ENCODE measurements around the gene MAGI2.

MAGI2 gene

DNA sequence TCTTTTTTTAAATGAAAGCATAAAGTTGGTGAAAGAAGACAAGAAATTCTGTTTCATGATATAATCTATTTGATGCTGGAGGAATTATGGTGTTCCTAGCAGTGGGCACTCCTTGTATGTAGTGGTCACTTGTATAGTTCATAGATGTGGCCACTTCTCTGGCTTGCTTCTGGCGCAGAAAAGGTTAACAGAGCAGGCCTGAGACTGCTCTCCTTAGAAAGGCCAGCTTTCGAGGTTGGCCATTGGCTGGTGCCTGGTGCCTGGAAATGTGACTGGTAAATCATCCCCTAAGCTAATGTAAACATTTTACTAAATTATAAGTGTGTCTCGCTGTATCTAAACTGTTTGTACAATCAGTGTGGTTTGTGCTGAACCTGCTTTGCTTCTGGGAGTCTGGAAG is 1378.8 kb downstream of the MAGI2 start:
- no peak for FAIRE-seq

DNA sequence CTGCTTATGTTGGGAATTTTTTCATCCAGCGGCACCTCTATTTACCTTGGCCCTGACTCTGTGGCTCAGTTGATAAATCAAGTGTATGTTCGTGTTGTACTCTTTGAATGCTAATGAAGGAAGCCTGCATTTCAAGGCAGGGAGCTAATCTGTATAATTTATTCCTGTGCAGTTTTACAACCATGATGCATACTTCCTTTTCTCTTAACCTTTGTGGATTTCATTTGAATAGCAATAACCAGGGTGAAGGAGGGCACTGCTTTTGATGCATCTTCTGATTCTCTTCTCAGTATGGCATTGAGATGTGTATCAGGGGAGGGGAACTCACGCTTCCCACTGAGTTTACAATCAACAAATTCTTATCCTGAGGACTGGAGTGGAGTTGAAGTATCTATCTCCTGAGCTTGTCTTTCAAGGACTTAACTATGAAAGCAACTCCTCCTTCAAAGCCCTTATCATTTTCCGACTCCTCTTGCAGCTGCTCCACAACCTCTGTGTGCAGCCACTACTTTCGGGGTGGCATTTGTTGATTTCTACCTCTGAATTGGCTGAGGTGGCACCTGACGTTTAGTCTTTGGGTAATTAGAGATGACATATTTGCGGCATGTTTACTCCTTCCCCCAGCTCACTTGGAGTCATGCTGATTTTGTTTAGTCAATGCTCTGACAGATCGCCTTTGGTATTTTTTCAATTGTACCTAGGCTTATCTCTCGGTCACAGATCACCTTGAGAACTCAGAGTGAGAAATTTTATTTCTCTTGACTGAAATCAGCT is 1379.7 kb downstream of the MAGI2 start:
- no peak for DNase-seq (ENCODE audit: extremely low spot score, insufficient read length, low read depth)
- FAIRE-seq, result no peak

More for the DNA sequence above, 1378.8 kb downstream of the MAGI2 start:
- no peak for DNase-seq (ENCODE audit: extremely low spot score, insufficient read length, low read depth)

DNA sequence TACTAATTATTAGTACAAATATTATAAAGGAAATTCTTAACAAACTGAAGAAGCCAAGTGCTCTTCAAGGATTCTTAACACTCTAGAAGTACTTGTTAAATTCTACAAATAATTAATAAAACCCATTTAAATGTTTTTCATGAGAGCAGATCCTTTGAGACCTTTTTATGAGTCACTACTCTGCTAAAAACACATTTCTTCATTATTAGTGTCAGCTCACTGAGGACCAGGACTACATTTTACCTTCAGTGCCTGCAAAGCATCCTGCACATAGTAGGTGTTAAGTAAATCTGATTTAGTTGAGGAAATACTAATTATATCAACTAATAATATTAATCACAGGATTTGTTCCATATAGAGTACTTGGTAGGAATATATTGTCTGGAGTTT is 1381.3 kb downstream of the MAGI2 start:
- FAIRE-seq (no peak), DNase-seq (ENCODE audit: extremely low spot score, insufficient read length, low read depth) (no peak)

DNA sequence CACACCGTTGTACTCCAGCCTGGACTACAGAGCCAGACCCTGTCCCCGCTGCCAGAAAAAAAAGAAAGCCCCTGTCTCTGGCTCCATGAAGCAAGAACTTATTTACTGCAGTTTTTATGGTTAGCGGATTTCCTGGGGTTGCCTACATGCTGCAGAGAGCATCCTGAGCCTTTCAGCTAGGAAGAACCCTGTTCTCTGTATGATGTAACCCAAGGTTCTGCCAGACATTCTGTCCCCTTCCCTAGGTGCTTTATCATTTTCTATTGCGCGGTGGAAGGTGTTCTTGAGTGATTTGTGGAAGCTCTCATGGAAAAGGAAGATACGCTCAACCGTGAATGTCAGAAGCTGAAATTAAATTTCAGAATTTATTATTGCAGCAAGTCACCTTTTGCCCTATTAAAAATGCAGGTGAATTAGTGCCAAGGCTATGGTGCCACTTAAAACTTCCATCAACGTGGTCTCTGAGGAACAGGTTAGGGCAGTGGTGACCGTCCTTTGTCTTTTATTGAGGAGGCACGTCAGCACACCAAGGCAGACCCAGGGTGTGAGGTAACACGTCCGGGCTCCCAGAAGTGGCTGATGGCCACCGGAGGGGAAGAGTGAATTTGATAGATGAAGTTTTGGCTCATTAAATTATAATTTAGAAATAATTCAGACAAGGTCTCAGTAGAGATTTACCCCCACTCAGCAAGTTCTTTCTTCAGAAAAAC is 1381.8 kb downstream of the MAGI2 start:
- FAIRE-seq (no peak), DNase-seq (ENCODE audit: extremely low spot score, insufficient read length, low read depth) (no peak)

DNA sequence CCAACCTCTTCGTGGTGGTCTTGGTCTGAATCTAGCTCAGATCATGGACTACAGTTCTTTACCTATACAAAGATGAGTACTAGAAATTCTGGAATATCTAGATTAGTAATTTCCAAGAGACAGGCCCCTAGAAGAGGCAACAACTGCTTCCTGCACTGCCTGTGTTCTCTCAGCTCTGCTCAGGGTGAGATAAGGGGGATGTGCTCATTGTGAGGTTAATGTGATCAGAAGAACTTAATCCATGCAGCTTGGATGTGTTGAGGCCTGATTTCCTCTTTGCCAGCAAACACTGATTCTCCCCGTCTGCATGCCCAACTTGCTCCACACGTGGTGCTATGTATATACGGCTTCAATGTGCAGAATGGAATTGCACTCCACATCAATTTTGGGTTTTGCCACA is 1386.9 kb downstream of the MAGI2 start:
- FAIRE-seq, result no peak
- no peak for DNase-seq (ENCODE audit: extremely low spot score, insufficient read length, low read depth)

DNA sequence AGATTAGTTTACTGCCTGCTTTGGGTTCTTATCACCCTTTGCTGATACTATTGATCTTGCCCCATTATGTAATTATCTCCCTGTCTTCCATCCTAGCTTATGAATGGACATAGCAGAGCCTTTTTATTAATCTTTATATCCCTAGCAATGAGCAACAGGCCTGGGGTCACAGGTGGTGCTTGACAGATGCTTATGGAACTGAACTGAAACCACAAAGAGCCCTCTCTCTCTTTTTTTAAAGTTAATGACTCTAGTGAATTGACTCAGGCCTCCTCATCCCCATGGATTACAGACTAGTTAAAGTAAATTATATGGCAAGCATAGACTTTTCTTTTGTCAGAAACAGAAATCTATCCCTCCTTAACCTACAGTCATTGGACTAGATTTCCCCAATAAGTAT is 1389.7 kb downstream of the MAGI2 start:
- DNase-seq (ENCODE audit: extremely low spot score, insufficient read length, low read depth) (no peak), FAIRE-seq (no peak)

DNA sequence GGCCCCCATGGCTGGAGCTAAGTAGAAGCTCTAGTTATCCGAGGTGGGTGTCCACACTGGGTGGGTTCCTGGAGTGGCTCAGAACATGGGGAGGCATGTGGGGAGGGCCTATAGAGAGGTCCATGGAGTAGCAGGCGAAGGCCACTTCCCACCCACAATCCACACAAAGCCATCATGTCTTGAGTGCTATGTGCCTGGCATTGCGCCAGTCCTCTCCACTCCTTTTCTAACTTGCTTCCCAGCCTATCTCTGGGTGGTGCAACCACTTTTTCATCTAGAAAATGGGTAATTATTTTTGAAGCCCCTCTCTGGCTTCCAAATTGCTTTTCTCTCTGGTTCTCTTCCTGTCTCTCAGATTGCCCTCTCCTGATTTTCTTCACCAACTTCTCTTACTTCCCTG is 1391.3 kb downstream of the MAGI2 start:
- FAIRE-seq (no peak), DNase-seq (ENCODE audit: extremely low spot score, insufficient read length, low read depth) (no peak)

DNA sequence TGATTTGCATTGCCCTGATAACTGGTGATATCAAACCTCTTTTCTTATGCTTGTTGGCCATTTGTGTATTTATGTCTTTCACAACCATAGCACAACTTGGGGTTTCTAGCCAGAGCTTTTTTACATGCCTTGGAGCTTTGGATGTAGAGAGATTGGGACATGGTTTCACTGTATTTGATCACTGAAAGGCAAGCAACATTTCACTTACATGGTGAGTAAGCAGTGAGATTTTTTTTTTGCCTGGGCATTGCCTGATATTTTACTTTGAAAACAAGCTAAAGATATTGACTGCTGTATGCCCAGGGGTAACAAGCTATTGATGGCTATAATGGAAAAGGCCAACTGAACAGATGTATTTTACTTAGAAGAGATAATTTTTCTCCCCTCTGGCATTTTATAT is 1395.9 kb downstream of the MAGI2 start:
- DNase-seq (ENCODE audit: extremely low spot score, insufficient read length, low read depth), result no peak
- FAIRE-seq, result no peak

DNA sequence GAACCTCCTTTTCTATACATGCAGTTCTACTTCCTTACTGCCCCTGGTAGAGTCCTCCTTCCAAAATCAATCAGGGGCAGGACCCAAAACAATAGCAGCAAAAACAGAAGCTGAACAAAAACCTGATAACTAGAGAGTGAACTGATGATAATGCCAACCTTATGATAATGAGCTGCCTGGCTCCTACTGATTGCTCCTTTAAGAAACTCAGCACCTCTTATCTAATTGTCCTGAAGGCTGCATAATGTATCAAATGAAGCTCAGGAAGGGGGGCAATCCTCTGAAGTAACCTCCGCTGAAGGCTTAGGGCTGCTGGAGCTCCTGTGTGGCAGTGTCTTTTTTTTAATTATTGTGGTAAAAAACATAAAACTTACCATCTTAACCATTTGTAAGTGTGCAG is 1397.9 kb downstream of the MAGI2 start:
- FAIRE-seq (no peak), DNase-seq (ENCODE audit: extremely low spot score, insufficient read length, low read depth) (no peak)

DNA sequence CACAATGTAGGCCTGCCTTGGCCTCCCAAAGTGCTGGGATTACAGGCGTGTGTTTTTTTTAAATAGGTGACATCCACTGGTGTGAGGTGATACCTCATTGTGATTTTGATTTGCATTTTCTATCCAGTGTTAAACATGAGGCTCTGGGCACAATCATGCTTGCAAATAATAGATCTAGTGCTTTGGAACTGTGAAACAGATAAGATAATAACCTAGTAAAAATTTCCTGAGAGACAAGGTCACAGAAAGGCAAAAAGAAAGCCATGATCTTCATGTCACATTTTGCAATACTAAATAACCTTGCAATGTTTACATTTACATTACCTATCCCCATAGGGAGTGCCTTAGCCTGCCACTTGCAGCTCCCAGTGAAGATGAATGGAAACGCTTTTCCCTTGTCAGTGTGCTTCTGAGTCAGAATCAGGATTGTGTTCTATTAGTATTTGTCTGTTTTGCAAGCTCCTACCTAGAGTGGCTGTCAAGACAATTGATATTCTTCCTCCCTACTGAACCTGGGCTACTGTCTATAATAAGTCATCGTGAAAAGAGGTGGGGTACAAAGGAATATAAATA is 1398.4 kb downstream of the MAGI2 start:
- FAIRE-seq, result no peak
- DNase-seq (ENCODE audit: extremely low spot score, insufficient read length, low read depth), result no peak

DNA sequence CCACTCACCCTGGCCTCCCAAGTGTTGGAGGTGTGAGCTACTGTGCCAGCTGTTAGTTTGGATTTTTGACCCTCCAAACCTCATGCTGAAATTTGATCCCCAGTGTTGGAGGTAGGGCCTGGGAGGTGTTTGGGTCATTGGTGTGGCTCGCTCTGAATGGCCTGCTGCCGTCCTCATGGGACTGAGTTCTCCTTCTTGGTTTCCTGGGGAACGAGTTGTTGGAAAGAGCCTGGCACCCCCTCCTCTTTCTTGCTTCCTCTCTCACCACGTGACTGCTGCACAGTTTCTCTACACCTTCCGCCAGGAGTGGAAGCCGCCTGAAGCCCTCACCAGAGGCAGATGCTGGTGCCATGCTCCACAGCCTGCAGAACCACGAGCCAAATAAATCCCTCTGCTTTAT is 1401.4 kb downstream of the MAGI2 start:
- DNase-seq (ENCODE audit: extremely low spot score, insufficient read length, low read depth) (no peak), FAIRE-seq (no peak)

DNA sequence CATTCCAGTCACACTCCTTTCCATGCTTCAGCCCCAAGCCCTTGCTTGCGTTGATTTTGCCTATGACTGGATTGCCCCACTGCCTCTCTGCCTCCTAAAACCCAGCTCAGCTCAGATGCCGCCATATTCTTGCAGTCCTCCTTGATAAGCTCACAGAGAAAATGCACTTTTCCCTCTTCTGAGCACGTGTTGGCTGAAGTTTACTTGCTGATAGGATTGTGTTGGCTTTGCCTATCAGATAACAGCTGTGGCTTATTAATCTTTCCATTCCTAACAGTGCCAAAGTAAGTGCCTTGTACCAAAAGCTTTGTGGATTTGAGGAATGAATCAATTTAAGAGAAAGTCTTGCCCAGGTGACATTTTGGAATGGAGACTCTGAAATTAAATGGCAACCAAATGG is 1405.7 kb downstream of the MAGI2 start:
- no peak for DNase-seq (ENCODE audit: extremely low spot score, insufficient read length, low read depth)
- no peak for FAIRE-seq

DNA sequence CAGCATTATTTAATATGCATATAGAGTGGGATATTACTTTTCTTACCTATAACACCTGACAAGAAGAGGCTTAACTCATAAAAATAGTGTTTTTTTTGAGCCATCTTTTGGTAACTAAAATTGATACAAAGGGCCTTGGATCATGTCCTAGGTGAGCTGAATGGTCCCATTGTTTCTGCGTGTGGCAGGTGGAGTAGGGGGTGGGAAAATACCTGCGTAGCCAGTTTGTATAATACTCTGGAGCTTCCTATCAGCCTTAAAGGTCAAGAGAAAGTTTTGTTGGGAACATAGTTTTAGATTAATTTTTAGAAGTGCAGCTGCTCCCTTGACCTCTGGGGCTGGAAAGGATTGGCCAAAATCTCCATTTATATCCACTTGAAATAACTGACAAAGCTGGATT is 1410.3 kb downstream of the MAGI2 start:
- DNase-seq (ENCODE audit: extremely low spot score, insufficient read length, low read depth) (no peak), FAIRE-seq (no peak)

DNA sequence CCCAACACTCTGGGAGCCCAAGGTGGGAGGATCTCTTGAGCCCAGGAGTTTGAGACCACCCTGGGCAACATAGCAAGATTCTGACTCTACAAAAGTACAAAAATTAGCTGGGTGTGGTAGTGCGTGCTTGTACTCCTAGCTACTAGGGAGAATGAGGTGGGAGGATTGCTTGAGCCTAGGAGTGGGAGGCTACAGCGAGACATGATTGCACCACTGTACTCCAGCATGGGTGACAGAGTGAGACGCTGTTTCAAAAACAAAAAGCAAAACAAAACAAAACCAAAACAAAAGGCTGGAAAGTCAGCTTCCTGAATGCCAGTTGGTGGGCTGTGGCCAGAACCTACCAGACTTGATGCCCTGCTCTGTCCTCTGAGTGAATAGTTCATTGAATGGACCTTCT is 1412.0 kb downstream of the MAGI2 start:
- FAIRE-seq (no peak), DNase-seq (ENCODE audit: extremely low spot score, insufficient read length, low read depth) (no peak)

DNA sequence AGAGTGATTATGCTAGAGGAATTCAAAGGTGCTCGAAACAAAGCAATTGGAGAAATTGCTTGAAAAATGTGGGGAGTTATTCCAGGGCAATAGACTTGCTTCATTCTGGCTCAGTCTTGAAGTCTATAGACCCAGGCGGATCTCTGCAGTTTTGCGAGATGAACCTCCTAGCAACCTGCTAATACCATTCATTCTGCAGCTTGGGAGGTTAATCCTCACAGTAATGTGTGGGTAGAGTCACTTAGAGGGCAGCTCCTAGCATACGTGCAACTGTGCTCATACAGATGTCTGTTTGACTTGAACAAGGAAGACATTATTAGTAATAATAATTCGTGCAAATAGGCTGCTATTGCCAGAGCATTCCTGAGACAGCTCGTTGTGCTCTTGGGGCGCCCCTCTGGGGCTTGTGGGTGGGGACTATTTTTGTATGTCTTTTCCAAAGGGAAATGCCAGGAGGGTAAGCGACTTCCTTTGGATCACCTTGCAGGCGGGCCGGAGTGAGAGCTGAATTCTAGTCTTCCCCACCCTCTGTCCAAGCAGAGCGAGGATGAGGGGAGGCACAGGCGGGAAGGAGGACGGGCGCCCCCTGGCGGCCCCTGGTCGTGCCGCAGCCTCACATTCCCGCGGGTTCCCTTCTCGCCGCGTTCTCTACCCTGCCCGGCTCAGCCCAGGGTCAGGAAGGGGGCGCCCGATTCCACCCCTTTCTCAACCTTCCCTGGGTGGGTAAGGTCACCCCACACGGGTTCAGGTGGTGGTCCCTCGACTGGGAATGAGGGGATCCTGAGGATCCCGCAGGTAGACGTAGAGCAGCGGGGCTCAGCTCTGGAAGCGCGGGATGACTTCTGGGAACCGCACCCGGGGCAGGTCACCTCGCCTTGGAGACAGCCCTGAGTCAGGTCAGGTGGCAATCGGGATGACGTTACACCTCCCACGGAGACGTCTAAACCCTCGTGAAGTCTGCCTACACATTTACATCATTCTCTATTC is 1413.4 kb downstream of the MAGI2 start:
- DNase-seq (ENCODE audit: extremely low spot score, insufficient read length, low read depth), result peak; percentile 44
- no peak for FAIRE-seq

DNA sequence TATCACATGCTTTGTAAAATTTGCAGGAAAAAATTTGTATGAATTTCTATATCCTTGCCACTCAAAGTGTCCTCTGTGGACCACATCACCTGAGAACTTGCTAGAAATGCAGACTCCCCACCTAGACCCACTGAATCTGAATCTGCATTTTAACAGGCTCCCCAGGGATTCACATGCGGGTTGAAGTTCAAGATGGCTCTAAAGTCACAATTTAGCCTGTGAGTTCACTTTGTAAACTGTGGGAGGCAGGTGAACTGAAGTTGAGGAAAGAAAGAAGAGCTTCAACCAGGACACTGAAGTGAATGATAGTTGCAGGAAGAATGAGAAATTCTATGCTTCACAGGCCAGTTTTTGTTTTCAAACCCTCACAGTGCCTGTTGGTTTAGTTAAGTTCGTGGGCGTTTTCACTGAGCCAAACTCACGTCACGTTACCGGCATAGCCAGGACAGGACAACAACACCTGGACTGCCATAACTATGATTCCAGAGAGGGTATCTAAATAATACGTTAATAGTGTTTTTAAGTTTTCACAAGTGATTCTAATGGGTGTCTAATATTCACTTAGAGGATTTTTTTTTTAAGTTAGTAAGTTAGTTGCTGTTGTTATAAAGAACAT is 1414.9 kb downstream of the MAGI2 start:
- DNase-seq (ENCODE audit: extremely low spot score, insufficient read length, low read depth) (no peak), FAIRE-seq (no peak)

DNA sequence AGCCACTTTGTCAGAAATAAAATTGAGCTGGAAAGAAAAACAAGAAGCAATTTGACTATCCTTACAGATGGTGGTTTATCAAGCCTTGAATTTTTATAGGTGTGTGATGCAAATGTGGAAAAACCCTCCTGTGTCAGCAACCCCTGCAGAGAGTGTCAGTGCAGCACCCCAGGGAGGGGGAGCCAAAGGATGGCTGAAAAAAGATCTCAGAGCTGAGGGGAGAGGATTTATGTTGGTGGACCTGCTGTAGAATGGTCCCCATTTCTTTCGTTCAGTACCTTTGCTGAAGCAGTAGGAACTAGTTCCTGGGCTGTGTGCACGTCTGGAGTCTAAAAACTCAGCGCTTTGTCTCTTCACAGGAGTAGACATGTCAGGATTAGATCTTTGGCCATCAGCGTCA is 1415.9 kb downstream of the MAGI2 start:
- FAIRE-seq (no peak), DNase-seq (ENCODE audit: extremely low spot score, insufficient read length, low read depth) (no peak)

DNA sequence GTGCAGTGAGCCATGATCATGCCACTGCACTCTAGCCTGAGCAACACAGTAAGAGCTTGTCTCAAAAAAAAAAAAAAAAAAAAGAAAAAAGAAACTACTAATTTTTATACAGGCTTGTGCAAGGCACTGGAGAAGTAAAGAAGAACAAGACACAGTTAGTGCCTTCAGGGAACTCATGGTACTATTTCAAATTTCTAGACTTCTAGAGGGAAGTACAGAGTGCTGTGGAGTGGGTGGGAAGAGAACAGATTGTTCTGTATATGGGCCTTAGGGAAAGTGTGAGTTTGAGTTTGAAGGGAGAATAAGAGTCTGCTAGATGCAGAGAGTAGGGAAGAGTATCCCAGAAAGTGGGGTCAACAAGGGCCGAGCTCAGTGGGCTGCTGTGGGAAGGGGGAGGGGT is 1420.1 kb downstream of the MAGI2 start:
- no peak for DNase-seq (ENCODE audit: extremely low spot score, insufficient read length, low read depth)
- FAIRE-seq, result no peak

DNA sequence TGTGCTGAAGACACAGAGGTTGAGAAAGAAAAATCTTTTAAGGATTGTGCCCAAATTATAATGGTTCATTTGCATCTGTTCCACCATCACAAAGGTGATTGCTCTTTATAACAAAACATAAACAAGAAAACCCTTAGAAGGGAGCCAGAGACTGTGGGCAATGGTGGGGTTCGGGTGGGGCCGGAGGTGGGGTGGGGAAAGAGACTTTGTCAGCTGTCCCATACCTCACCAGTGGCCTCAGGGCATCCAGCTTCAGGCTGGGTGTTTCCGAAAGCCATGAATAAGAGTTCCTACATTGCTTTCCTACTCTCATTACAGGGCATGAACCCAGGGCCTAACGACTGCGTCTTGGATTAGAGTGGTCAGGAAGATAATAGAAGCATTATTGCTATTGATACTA is 1427.0 kb downstream of the MAGI2 start:
- FAIRE-seq, result no peak
- no peak for DNase-seq (ENCODE audit: extremely low spot score, insufficient read length, low read depth)

DNA sequence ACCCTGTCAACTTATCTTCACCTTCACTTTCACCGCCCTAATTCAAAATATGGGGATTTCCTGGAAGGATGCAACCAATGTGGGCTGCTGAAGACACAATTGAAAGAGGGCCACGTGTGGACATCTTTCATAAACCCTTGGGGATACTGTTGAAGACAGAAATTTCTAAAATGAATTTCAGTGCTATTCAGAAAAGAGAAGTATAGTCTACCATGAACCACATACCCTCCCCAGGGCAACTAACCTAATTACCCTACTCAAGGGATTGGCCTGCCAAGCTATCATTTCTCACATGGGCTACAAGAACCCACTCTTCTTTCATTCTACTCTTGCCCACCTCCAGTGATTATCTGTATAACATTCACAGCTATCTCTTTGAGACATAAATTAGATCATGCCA is 1428.9 kb downstream of the MAGI2 start:
- DNase-seq (ENCODE audit: extremely low spot score, insufficient read length, low read depth), result no peak
- FAIRE-seq, result no peak

Data from GM18507 (cell line).